ENCODE data around the gene IGFL1.
"Not testable (repeated sequence)": the region's sequence is repeated elsewhere in the genome, so short reads cannot be mapped to it uniquely, and the experiment has no call there.

The IGFL1 gene

DNA sequence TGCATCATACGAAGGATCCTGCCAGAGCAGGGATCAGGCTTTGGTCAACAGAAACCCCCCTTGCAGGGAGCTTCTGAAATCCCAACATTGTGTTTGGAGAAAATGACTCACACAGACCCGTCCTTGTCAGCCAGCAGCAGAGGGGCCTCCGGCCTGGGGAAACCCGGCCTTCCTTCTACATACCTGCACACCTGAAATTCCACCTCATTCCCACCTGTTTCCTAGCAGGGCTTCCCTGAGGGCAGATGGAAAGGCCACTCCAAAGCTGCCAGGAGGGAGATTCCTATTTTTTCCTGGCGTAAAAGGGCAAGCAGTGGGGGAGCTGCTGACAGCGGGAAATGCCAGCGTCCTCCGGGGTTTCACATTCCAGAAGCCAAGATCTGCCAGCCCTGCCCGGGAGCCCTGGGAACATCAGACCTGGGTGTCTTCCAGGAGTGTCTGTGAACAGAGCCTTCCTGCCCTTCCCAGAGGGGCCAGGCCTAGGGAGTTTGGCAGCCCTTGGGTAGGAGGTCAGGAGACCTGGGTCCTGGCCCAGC, 3.0 kb upstream of the IGFL1 start:
- no peak for DNase-seq

DNA sequence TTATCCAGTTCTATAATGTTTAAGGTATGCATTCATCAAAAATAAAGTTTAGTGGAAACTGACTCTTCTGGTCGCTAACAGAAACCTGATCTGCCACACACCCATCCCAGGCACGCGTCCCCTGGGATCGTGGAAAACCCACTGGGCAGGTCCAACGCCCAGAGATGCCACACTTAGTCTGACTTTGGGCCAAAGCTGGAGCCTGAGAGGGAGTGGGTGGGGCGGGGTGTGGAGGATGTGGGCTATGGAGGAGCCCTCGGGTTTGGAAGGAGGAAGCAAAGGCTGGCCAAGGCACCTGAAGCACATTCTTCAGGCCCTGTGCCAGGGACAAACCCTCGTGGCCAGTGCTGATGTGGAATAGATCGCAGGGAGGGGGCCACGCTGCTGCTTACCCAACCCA, 2.5 kb downstream of the IGFL1 start:
- no peak for DNase-seq

DNA sequence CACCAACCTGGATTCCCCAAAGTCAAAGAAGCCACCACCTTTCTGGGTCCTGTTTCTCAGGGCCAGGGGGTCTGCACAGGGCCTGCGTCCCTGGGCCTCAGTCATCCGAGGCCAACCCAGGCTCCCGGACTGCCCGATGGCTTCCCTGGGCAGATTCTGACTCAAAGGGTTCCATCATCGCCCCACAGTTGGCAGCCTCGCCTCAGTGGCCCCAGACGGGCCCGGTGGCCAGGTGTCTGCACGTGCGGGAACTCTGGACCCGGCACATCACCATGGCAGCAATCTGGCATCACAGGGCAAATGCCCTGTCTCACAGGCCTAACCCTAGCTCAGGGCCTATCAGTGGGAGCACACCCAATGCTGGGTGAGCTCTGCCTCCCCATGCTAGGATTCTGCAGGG, 2.9 kb downstream of the IGFL1 start:
- no peak for DNase-seq

- DNase-seq, result no peak
Observed at GRCh38 chr19:46232938-46233621, 3.5 kb downstream of the IGFL1 start.

DNA sequence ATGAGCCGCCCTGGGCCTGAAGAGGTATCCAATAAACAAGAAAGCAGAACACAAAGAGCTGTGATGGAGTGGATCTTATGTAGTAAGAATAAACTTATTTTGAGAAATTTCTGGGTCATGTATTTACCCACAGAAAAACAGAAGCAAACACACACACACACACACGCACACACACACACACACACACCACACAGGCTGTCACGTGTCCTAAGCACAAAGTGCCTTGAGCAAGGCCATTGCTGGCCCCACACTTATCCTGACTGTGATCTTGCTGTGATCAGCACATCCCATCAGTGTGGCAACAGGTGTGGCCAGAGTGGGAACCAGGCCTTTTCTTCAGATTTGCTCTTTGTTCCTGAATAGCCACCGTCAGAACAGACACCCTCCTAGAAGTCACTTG, 4.3 kb downstream of the IGFL1 start:
- not testable (repeated sequence) for DNase-seq

- not testable (repeated sequence) for DNase-seq
Observed at GRCh38 chr19:46238141-46238540, 8.6 kb downstream of the IGFL1 start.

- no peak for DNase-seq
Observed at GRCh38 chr19:46239193-46240024, 9.9 kb downstream of the IGFL1 start.

DNA sequence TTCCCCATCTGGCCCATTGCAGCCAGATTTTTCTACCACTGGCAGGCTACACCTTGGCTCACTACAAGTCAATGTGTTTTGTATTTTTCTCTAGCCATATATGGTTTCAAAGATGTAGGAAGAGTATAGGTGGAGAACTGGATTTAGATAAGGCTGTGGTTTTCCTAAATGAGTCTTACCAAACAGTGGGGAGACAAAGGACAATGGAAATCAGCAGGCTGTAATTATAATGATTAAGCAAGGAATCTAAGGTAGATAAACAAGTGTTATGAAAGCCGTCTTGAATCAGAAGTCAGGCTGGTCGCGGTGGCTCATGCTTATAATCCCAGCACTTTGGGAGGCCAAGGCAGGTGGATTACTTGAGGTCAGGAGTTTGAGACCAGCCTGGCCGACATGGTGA, 11.2 kb downstream of the IGFL1 start:
- DNase-seq, result no peak

DNA sequence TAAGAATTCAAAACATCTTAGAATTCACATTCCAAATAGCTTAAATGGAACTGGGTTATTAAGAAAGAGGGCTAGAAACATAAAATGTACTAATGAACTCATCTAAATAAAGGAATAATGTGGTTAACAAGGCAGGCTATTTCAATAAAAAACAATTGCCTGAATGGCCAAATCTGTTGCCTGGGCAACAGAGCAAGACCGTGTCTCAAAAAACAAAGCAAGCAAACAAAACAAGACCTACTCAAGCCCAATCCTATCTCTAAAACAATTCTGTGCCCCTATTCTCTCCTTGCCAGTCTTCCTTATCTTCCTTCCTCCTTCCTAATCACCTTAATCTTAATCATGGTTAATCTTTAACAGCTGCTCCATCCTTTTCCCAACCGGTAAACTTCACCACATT, 12.1 kb downstream of the IGFL1 start:
- no peak for DNase-seq

DNA sequence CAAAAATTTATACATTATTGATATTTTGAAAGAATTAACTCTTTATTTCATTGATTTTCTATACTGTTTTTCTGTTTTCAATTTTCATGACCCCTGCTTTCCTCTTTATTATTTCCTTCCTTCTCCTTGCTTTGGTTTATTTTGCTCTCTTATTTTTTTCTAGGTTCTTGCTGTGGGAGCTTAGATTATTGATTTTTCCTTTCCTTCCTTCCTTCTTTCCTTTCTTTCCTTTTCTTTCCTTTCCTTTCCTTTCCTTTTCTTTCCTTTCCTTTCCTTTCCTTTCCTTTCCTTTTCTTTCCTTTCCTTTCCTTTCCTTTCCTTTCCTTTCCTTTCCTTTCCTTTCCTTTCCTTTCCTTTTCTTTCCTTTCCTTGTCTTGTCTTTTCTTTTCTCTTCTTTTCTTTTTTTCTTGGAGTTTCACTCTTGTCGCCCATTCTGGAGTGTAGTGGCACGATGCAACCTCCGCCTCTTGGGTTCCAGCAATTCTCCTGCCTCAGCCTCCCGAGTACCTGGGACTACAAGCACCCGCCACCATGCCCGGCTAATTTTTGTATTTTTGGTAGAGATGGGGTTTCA, 13.6 kb downstream of the IGFL1 start:
- not testable (repeated sequence) for DNase-seq

- DNase-seq, result no peak
Observed at GRCh38 chr19:46250076-46250735, 20.7 kb downstream of the IGFL1 start.

- DNase-seq, result no peak
Observed at GRCh38 chr19:46251416-46251815, 21.9 kb downstream of the IGFL1 start.

GRCh38 chr19:46254776-46255175, 25.2 kb downstream of the IGFL1 start:
- no peak for DNase-seq

DNA sequence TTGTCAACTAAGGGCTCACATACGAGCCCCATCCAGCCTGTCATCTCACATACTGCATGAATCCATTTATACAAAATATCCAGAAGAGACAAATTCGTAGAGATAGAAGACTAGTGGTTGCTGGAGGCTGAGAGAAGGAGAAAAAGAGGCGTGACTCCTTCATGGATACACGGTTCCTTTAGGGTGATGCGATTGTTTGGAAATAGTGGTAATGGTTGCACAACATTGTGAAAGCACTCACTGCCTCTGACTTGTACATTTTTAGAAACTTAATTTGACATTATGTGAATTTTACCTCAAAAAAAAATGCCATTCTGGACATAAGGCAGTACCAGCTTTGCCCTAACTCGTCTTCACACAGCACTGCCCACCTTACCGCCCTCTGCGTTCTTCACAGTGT, 27.3 kb downstream of the IGFL1 start:
- no peak for DNase-seq

- not testable (repeated sequence) for DNase-seq
Observed at GRCh38 chr19:46261501-46261900, 32.0 kb downstream of the IGFL1 start.

DNA sequence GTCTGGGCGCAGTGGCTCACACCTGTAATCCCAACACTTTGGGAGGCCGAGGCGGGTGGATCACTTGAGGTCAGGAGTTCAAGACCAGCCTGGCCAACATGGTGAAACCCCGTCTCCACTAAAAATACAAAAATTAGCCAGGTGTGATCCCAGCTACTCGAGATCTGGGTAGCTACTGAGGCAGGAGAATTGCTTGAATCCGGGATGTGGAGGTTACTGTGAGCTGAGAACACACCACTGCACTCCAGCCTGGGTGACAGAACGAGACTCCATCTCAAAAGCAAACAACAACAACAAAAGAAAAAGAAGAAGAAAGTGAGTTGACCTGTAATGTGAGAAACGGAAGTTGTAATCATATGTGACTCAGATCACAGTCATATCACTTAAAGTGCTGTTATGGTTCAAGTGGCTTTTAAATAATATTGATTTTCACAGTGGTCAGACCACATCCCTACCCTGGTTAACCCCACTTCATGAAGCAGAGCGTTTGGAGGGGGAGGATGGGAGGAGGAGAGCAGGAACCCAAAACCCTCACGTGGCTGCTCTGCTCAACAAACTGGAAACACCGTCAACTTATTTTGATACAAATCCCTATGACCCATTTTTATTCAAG, 33.2 kb downstream of the IGFL1 start:
- DNase-seq, result not testable (repeated sequence)

DNA sequence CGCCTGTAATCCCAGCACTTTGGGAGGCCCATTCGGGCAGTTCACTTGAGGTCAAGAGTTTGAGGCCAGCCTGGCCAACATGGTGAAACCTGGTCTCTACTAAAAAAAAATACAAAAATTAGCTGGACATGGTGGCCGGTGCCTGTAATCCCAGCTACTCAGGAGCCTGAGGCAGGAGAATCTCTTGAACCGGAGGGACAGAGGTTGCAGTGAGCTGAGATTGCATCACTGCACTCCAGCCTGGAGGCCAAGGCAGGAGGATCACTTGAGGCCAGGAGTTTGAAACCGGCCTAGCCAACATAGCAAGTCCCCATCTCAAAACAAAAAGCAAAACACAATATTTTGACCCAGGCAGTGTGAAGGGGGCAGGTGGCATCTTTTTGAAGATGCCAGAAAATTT, 35.3 kb downstream of the IGFL1 start:
- not testable (repeated sequence) for DNase-seq

DNA sequence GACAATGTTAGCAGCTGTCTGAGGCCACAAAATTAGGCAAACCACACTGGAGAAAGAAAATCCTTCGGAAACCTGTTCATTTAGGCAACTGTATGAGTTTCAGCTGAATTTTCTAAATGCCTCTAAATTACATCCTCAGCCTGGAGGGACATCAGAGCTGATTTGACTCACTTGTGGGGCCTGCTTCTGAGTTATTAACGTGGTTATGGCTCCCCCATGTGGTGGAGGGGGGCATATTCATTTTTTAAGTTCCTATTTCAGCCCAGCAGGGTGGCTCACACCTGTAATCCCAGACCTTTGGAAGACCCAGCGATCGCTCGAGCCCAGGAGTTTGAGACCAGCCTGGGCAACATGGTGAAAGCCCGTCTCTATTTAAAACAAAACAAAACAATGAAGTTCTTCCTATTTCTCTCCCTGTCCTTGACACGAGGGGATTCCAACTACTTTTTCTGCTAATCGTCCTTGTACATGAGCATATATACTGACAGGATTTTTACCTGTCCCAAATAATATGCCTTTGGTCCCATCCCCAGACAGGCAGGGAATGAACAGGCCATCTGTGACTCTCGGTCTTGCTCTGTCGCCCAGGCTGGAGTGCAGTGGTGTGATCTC, 35.8 kb downstream of the IGFL1 start:
- DNase-seq, result peak; percentile 75

DNA sequence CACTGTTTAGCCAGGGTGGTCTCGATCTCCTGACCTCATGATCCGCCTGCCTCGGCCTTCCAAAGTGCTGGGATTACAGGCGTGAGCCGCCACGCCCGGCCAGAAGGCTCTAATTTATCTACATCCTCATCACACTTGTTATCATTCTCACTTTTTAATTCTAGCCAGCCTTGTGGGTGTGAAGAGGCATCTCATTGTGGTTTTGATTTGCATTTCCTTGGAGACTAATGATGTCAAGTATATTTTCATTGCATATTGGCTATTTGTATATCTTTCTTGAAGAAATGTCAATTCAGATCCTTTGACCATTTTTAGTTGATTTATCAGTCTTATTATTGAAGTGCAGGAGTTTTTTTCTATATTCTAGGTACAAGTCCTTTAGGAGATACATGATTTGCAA, 39.6 kb downstream of the IGFL1 start:
- no peak for DNase-seq

DNA sequence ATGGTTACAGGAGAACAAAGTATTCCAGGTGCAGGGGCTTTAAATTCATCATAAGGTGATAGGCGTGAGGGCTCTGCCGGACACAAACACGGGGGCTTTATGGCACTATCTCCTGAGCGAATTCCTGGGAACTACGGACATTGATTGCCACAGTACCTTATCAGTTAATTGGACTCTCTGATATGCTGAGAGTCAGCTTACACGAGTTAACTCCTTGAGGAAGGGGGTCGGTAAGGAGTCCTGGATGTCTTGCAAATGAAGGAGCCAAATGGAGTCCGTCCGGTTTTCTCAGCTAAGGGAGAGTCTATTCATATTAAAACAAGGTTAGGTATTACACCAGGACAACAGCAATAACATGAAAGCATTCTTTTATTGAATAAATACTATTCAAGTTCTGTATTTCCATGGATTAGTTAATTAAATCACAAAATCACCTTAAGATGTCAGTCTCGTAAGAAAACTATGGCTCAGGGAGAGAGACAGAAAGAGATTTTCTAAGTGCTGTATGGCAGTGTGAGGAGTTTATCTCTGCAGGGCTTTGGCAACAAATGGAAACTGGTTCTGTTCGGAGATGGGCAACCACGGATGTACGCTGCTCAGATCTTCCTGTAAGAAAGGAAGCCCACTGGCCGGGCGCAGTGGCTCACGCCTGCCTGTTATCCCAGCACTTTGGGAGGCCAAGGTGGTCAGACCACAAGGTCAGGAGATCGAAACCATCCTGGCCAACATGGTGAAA, 41.1 kb downstream of the IGFL1 start:
- DNase-seq, result no peak

DNA sequence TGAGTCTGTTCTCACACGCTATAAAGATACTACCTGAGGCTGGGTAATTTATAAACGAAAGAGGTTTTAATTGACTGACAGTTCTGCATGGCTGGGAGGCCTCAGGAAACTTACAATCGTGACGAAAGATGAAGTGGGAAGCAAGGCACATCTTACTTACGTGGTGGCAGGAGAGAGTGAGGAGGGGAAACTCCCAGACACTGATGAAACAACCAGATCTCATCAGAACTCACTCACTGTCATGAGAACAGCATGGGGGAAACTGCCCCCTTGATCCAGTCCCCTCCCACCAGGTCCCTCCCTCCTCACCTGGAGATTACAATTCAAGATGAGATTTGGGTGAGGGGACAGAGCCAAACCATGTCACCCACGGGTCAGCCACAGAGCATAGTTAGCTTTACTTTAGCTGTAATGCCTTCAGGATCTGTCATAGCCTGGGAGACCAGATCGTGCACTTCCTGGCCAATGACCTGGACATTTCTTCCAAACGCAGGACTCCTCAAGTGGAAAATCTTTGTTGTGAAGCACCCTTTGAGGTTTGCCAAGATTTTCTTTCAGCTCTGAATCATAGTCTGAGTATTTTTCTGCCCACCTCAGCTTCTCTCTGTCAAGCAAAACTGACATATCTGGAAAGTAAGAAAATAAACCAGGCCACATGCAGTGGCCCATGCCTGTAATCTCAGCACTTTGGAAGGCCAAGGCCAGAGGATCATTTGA, 42.1 kb downstream of the IGFL1 start:
- no peak for DNase-seq
